Neural crest cell (in vitro differentiated cells): ENCODE data around the gene SNCB. TPM values are rescaled to one million over a fixed set of nuclear protein-coding genes. Genes with fewer than 3 reads are reported as not detected.
"Not testable (repeated sequence)": the region's sequence is repeated elsewhere in the genome, so short reads cannot be mapped to it uniquely, and the experiment has no call there.

Experiments
- DNase-seq: peaks from one replicate; pipeline ENCODE4 v3.0.0; 2021; ENCODE audit warnings: low read depth, mixed read lengths, low spot score
- H3K27ac Mint-ChIP-seq: one replicate; pipeline ENCODE4 v1.8.0; 2021; ENCODE audit warnings: mild to moderate bottlenecking, mixed read lengths; ENCODE audit not compliant: unreplicated experiment
- H3K27me3 Mint-ChIP-seq: 2 replicates; pipeline ENCODE4 v1.8.0; 2021; ENCODE audit warnings: low read depth, mild to moderate bottlenecking, mixed read lengths
- H3K36me3 Mint-ChIP-seq: 2 replicates; pipeline ENCODE4 v1.8.0; 2021; ENCODE audit warnings: low read depth, mild to moderate bottlenecking, mixed read lengths
- H3K4me1 Mint-ChIP-seq: 2 replicates; pipeline ENCODE4 v1.8.0; 2021; ENCODE audit warnings: mixed read lengths
- H3K4me3 Mint-ChIP-seq: one replicate; pipeline ENCODE4 v1.8.0; 2021; ENCODE audit warnings: mild to moderate bottlenecking, mixed read lengths
- H3K9me3 Mint-ChIP-seq: 2 replicates; pipeline ENCODE4 v1.8.0; 2021; ENCODE audit warnings: mixed read lengths
- total RNA-seq: library from RNA; stranded (reverse); gene quantifications from 2 replicates; pipeline ENCODE4 v1.2.1, GENCODE V29; 2021
- TF ChIP-seq, protein P1 (sequence below): fragments of 200-600 bp; sonication (generic); conservative IDR thresholded peaks from 2 replicates; pipeline ENCODE4 v1.5.0; 2021; ENCODE audit warnings: antibody characterized with exemption, mild to moderate bottlenecking

The SNCB gene
- total RNA-seq, 1 donor from 2014 or later, result 0.40 TPM

DNA sequence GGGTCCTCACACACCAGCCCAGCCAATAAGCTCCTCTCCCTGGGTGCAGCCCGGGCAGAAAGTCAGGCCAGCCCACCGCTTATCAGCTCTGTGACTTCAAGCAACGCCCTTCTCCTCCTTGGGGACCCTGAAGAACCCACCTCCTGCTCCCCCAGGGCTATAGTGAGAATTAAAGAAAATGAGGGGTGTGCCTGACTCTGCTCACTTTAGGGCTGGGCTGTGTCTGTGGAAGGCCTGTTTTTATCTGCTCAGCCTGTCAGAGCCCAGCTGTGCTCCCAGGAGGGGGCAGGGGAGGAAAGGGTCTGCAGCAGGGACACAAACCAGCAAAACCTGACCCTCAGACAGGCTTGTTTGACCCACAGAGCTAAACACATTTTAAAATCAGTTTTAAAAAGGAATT, 24.3 kb downstream of the SNCB start:
- DNase-seq, result no peak
- no peaks in the 10 kb centered on the region for H3K9me3 Mint-ChIP-seq
- no peaks in the 10 kb centered on the region for H3K36me3 Mint-ChIP-seq
- peaks cover 49% of the 10 kb centered on the region for H3K4me1 Mint-ChIP-seq
- TF ChIP-seq, protein P1, sequence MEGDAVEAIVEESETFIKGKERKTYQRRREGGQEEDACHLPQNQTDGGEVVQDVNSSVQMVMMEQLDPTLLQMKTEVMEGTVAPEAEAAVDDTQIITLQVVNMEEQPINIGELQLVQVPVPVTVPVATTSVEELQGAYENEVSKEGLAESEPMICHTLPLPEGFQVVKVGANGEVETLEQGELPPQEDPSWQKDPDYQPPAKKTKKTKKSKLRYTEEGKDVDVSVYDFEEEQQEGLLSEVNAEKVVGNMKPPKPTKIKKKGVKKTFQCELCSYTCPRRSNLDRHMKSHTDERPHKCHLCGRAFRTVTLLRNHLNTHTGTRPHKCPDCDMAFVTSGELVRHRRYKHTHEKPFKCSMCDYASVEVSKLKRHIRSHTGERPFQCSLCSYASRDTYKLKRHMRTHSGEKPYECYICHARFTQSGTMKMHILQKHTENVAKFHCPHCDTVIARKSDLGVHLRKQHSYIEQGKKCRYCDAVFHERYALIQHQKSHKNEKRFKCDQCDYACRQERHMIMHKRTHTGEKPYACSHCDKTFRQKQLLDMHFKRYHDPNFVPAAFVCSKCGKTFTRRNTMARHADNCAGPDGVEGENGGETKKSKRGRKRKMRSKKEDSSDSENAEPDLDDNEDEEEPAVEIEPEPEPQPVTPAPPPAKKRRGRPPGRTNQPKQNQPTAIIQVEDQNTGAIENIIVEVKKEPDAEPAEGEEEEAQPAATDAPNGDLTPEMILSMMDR, result no peak
- peaks cover 4% of the 10 kb centered on the region for H3K27me3 Mint-ChIP-seq
- no peak overlapping the region for H3K4me3 Mint-ChIP-seq
- H3K27ac Mint-ChIP-seq, result no peak overlapping the region

DNA sequence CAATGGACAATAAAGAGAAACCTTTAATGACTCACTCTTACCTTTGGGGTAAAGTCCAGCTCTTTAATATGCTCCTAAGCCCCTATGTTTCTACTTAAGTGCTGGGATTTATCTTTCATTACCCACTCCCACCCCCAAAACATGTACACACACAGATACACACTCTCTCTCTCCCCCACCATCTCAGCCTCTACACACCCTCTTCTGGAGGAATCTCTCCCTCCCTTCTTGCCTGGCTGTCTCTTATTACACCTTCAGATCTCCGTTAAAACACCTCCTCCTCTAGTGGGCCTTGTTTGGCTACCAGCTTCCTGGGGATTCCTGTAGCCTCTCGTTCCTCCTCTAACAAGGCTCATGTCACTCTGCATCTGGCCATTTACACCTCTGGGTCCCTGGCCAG, 27.2 kb downstream of the SNCB start:
- Mint-ChIP-seq H3K4me3 (no peak overlapping the region), H3K36me3 (peaks cover 4% of the 10 kb centered on the region), H3K4me1 (peaks cover 33% of the 10 kb centered on the region), H3K27ac (peak overlapping the region; percentile 9), H3K27me3 (no peaks in the 10 kb centered on the region), H3K9me3 (no peaks in the 10 kb centered on the region)
- TF ChIP-seq, protein P1, result no peak
- no peak for DNase-seq

DNA sequence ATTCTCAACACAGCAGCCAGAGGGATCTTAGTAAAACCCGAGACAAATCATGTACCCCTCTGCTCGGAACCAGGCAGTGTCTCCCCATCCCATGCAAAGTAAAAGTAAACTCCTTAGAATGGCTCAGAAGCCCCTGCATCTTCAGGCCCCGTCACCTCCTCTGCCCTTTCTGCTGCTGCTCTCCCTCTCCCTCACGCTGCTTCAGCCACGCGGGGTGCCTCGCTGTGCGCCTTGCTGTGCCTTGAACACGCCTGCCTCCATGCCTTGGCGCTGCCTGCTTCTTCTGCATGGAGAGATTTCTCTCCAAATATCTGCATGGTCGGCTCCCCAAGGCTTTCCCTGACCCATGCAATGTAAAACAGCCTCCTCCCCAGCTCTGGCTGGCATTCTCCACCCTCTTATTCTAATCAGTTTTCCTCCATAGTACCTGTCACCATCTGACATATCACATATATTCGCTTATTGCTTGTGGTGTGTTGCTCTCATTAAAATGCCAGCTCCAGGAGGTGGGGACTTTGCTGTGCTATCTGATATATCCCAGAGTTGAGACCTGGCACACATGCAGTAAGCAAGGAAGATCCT, 28.3 kb downstream of the SNCB start:
- H3K9me3 Mint-ChIP-seq, result no peaks in the 10 kb centered on the region
- H3K4me3 Mint-ChIP-seq, result no peak overlapping the region
- peaks cover 4% of the 10 kb centered on the region for H3K36me3 Mint-ChIP-seq
- no peaks in the 10 kb centered on the region for H3K27me3 Mint-ChIP-seq
- TF ChIP-seq, protein P1, result no peak
- peak overlapping the region; percentile 30 for H3K27ac Mint-ChIP-seq
- DNase-seq, result no peak
- H3K4me1 Mint-ChIP-seq, result peaks cover 33% of the 10 kb centered on the region

DNA sequence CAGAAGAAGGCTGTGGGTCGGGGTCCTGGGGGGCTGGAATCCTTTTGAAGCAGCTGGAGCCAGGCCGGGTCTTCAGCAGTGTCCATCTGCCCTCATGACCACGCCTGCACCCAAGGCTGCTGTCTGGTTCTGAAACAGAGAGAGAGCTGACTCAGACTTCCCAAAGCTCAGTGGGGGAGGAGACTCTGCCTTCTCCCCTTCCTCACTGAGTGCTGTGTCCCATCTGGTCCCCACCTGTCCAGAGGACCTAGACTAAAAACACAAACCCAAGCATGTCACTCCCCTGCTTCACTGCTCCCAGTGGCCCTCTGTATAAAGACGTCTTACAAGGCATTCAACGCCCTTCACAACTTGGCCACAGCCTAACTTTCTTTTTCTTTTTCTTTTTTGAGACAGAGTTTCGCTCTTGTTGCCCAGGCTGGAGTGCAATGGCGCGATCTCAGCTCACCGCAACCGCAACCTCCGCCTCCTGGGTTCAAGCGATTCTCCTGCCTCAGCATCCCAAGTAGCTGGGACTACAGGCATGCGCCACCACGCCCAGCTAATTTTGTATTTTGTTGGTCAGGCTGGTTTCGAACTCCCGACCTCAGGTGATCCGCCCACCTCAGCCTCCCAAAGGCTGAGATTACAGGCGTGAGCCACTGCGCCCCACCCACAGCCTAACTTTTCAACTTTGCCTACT, 30.4 kb downstream of the SNCB start:
- not testable (repeated sequence) for H3K9me3 Mint-ChIP-seq, H3K27me3 Mint-ChIP-seq, DNase-seq, H3K36me3 Mint-ChIP-seq, H3K4me3 Mint-ChIP-seq, H3K27ac Mint-ChIP-seq
- peaks cover 39% of the 10 kb centered on the region for H3K4me1 Mint-ChIP-seq

DNA sequence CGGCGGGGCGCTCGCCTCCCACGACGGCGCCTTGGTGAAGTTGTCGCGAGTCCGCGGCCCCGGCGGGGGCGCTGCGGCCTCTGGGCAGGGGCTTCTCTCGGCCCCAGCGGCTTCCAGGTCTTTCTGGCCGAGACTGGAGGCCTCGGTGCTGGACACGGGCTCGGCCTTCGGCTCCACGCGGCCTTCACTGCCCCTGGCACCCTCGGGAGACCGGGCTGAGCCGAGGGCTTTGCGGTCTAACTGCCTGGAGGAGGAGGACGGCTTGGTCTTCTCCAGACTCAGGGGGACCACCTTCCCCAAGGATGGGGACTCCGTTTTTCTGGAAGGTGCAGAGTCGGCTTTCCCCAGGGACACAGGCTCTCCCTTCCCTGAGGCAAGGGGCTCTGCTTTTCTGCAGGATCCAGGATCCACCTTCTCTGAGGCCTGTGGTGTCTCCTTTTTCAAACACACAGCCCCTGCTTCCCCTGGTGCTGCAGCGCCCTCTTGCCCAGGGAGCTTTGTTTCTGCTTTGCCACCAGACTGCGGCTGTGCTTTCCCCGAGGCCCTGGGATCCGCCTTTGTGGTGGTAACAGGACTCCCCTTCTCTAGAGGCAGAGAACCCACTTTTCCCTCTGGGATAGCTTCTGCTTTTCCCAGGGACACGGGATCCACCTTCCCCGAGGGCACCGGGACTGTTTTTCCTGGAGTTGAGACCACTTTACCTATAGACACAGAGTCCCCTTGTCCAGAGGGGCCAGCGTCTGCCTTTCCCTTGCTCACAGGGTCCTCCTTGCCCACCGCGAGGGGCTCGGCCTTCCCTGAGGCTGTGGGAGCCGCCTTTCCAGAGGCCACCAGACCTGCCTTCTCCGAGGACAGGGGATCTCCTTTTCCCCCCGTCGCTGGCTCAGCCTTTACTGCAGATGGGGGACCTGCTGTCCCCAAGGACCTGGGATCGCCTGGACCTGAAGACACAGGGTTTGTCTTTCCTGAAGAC, 32.6 kb downstream of the SNCB start:
- H3K27me3 Mint-ChIP-seq, result no peaks in the 10 kb centered on the region
- H3K9me3 Mint-ChIP-seq, result no peaks in the 10 kb centered on the region
- DNase-seq, result no peak
- H3K36me3 Mint-ChIP-seq, result peaks cover 7% of the 10 kb centered on the region
- H3K4me1 Mint-ChIP-seq, result peaks cover 23% of the 10 kb centered on the region
- TF ChIP-seq, protein P1, result no peak
- no peak overlapping the region for H3K27ac Mint-ChIP-seq
- H3K4me3 Mint-ChIP-seq, result no peak overlapping the region
